Measurements from ENCODE around the gene FUT6. TPM values are rescaled to one million over a fixed set of nuclear protein-coding genes. Genes with fewer than 3 reads are reported as not detected.

FUT6 gene
- total RNA-seq, 4 donors from 2014 or later, result 0.25 to 1.4 TPM; not detected in 2

DNA sequence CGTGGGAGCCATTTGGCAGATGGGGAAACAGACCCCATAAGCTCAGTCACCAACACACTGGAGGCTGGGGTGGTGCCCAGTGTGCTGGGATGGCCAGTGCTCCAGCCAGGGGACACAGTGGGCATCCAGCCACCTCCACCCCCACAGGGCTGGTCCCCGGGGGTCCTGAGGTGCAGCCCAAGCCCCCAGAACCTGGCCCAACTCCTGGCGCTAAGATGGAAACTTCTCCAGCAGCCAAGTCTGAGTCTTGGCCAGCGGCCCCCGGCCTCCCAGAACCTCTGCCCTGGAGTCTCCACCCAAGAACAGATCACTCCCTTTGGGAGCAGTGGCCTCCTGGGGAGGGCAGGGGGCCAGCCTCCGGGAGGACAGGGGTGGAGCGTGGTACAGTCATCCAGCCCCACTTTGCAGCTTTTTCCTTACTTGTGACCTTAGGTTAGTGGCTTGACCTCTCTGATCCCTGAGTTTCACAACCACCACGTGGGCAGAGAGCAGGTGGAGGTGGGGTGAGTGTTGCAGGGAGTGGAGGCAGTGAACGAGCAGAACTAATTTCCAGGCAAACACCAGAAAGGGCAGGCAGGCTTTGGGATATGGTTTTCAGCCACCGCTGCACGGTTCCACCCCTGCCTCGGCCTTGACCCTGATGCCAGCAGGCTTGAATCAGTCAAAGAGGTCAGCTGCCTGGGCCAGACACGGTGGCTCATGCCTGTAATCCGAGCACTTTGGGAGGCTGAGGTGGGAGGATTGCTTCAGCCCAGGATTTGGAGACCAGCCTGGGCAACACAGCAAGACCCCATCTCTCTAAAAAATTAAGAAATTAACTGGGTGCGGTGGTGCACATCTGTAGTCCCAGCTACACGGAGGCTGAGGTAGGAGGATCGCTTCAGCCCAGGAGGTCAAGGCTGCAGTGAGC is 38.9 kb downstream of the FUT6 start:
- H3K27ac ChIP-seq, result no peak overlapping the region
- no peaks in the 10 kb centered on the region for H3K9me3 ChIP-seq
- TF ChIP-seq EP300 (IDR thresholded peaks at IDR 0.05) (no peak), POLR2A (IDR thresholded peaks at IDR 0.05) (no peak), POLR2AphosphoS5 (IDR thresholded peaks at IDR 0.05) (no peak)
- TF ChIP-seq, protein P1, sequence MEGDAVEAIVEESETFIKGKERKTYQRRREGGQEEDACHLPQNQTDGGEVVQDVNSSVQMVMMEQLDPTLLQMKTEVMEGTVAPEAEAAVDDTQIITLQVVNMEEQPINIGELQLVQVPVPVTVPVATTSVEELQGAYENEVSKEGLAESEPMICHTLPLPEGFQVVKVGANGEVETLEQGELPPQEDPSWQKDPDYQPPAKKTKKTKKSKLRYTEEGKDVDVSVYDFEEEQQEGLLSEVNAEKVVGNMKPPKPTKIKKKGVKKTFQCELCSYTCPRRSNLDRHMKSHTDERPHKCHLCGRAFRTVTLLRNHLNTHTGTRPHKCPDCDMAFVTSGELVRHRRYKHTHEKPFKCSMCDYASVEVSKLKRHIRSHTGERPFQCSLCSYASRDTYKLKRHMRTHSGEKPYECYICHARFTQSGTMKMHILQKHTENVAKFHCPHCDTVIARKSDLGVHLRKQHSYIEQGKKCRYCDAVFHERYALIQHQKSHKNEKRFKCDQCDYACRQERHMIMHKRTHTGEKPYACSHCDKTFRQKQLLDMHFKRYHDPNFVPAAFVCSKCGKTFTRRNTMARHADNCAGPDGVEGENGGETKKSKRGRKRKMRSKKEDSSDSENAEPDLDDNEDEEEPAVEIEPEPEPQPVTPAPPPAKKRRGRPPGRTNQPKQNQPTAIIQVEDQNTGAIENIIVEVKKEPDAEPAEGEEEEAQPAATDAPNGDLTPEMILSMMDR (IDR thresholded peaks at IDR 0.05), result no peak
- peaks cover 40% of the 10 kb centered on the region for H3K4me1 ChIP-seq
- no peak for DNase-seq (ENCODE audit: low spot score in 2 of 2)
- no peaks in the 10 kb centered on the region for H3K36me3 ChIP-seq
- H3K4me3 ChIP-seq, result no peak overlapping the region
- WGBS, result 83% methylated on average over 13 of the region's 17 CpGs
- peaks cover 16% of the 10 kb centered on the region for H3K27me3 ChIP-seq

DNA sequence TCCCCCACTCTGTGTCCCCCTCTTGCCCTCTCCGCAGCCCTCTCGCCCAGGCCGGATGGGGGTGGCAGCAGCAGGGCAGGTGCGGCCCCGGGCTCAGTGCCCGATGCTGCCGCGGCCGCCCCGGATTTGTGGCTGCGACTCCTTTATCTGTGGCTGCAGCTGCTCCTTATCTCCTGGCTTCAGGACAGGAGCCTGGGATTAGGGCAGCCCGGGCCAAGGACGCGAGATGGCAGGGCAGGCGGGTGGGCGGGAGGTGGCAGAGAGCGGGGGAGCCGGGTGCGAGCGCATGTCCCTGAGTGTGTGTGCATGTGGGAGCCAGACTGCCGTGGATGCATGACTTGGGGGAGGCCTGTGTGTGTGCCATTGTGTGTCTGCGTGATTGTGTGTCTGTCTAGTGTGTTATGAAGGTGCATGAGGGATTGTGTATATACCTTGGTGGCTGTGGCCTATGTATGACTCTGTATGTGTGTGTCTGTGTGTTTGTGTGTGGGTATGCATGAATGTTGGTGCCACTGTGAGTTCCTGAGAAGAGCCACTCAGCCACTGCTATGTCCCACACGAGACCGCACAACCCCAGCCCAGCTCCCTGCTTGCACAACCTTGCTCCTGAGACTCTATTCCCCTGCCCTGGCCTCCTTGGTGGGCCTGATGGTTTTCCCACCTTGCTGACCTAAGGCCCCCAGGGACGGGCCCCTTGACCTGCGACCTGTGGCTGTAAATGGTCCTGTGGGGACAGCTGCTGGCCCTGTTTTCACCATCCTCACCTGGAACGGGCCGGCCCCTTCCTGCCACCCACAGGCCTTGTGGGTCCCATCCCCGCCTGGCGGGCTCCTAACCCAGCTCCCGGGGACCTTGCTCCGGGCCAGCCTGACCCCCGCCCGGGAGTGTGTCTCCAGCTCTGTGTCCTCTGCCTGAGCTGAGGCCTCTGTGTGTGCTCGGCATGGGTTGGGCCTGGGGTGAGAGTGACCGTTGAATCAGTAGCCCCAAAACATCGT is 40.0 kb downstream of the FUT6 start:
- no peak for TF ChIP-seq EP300 (IDR thresholded peaks at IDR 0.05)
- TF ChIP-seq POLR2A (IDR thresholded peaks at IDR 0.05), result no peak
- TF ChIP-seq, protein P1 (IDR thresholded peaks at IDR 0.05), result no peak
- no peak for TF ChIP-seq POLR2AphosphoS5 (IDR thresholded peaks at IDR 0.05)
- no peak for DNase-seq (ENCODE audit: low spot score in 2 of 2)
- 48% methylated on average over 27 of the region's 37 CpGs for WGBS

DNA sequence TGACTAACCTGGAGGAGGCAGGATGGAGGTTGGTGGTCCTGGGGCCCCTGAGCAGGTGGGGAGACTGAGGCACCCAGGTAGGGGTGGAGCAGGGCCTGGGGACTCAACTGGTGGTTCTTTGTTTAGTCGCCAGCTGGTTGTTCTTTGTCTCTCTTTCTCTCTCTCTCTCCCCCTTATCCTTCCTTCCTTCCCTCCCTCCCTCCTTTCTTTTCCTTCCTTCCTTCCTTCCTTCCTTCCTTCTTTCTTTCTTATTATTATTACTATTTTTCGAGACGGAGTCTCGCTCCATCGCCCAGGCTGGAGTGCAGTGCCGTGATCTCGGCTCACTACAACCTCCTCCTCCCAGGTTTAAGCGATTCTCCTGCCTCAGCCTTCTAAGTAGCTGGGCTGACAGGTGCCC is 41.3 kb downstream of the FUT6 start:
- Histone ChIP-seq H3K4me1 (peaks cover 27% of the 10 kb centered on the region), H3K4me3 (no peak overlapping the region), H3K9me3 (no peaks in the 10 kb centered on the region), H3K36me3 (no peaks in the 10 kb centered on the region), H3K27me3 (peaks cover 7% of the 10 kb centered on the region), H3K27ac (no peak overlapping the region)
- TF ChIP-seq POLR2AphosphoS5 (IDR thresholded peaks at IDR 0.05) (no peak), EP300 (IDR thresholded peaks at IDR 0.05) (no peak), POLR2A (IDR thresholded peaks at IDR 0.05) (no peak)
- TF ChIP-seq, protein P1 (IDR thresholded peaks at IDR 0.05), result no peak
- 86% methylated on average over 8 of the region's 8 CpGs for WGBS
- DNase-seq (ENCODE audit: low spot score in 2 of 2), result no peak

More for the DNA sequence above, 40.0 kb downstream of the FUT6 start:
- H3K27me3 ChIP-seq, result peaks cover 9% of the 10 kb centered on the region
- peaks cover 38% of the 10 kb centered on the region for H3K4me1 ChIP-seq
- H3K4me3 ChIP-seq, result no peak overlapping the region
- H3K9me3 ChIP-seq, result no peaks in the 10 kb centered on the region
- no peaks in the 10 kb centered on the region for H3K36me3 ChIP-seq
- H3K27ac ChIP-seq, result no peak overlapping the region

DNA sequence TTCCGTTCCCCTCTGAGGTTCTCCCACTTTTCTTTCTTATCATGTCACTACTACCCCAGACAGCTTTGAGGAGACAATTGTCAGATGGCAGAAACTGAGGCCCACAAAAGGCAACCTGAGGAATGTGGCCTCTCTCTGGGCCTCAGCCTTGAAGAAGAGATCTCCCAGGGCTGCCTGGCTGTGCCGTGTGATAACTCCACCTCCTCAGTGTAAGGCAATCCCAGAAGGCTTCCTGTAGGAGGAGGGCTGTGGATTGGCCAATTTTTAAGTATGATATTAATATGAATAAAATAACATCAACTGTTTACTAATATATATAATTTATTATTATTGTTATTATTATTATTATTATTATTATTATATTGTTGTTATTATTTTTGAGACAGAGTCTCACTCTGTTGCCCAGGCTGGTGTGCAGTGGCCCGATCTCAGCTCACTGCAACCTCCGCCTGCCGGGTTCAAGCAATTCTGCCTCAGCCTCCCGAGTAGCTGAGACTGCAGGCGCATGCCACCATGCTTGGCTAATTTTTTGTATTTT is 44.1 kb downstream of the FUT6 start:
- DNase-seq (ENCODE audit: low spot score in 2 of 2), result no peak
- no peak overlapping the region for H3K27ac ChIP-seq

More for the DNA sequence above, 44.1 kb downstream of the FUT6 start:
- Histone ChIP-seq H3K36me3 (no peaks in the 10 kb centered on the region), H3K27me3 (no peaks in the 10 kb centered on the region), H3K4me1 (peaks cover 10% of the 10 kb centered on the region), H3K4me3 (no peak overlapping the region), H3K9me3 (no peaks in the 10 kb centered on the region)
- 87% methylated on average over 7 of the region's 7 CpGs for WGBS
- TF ChIP-seq POLR2A (IDR thresholded peaks at IDR 0.05) (no peak), POLR2AphosphoS5 (IDR thresholded peaks at IDR 0.05) (no peak), EP300 (IDR thresholded peaks at IDR 0.05) (no peak)
- TF ChIP-seq, protein P1 (IDR thresholded peaks at IDR 0.05), result no peak
